Measurements from ENCODE around the gene PBX3. TPM values are rescaled to one million over a fixed set of nuclear protein-coding genes. Genes with fewer than 3 reads are reported as not detected.

Gene PBX3
- total and polyA plus RNA-seq, 9 donors = 52.6 to 199 (median 119) TPM

- no peak for DNase-seq
- Histone ChIP-seq H3K36me3 (no peaks in the 10 kb centered on the region), H3K9me3 (no peaks in the 10 kb centered on the region), H3K4me3 (no peak overlapping the region), H3K27me3 (no peaks in the 10 kb centered on the region), H3K27ac (no peak overlapping the region), H3K4me1 (ENCODE audit: insufficient read depth) (no peaks in the 10 kb centered on the region)
- TF ChIP-seq CTCF (IDR thresholded peaks at IDR 0.05) (no peak), POLR2A (IDR thresholded peaks at IDR 0.05) (no peak), EP300 (IDR thresholded peaks at IDR 0.05) (no peak)
- intact Hi-C loops (cut with DNase I) = no loop called here
- 94 to 96% (median 95%) methylated on average over 4 of the region's 4 CpGs for WGBS, 3 donors
Measured at GRCh38 chr9:125950880-125951471, 203.8 kb downstream of the PBX3 start.

GRCh38 chr9:125953314-125954019, 206.3 kb downstream of the PBX3 start:
- no peak for TF ChIP-seq EP300 (IDR thresholded peaks at IDR 0.05)
- no peak for TF ChIP-seq POLR2A (IDR thresholded peaks at IDR 0.05)
- TF ChIP-seq CTCF (IDR thresholded peaks at IDR 0.05) = no peak
- WGBS, 3 donors = 94 to 95% (median 95%) methylated on average over 12 of the region's 12 CpGs

GRCh38 chr9:125956102-125956501, 208.9 kb downstream of the PBX3 start:
- TF ChIP-seq CTCF (IDR thresholded peaks at IDR 0.05) (no peak), EP300 (IDR thresholded peaks at IDR 0.05) (no peak), POLR2A (IDR thresholded peaks at IDR 0.05) (no peak)
- no peak for DNase-seq
- H3K4me1 ChIP-seq (ENCODE audit: insufficient read depth) = no peaks in the 10 kb centered on the region
- H3K27ac ChIP-seq = no peak overlapping the region
- no peak overlapping the region for H3K4me3 ChIP-seq
- WGBS, 3 donors = 94 to 97% (median 96%) methylated on average over 5 of the region's 5 CpGs
- H3K9me3 ChIP-seq = no peaks in the 10 kb centered on the region
- no peaks in the 10 kb centered on the region for H3K27me3 ChIP-seq
- intact Hi-C loops (cut with DNase I) = no loop called here
- H3K36me3 ChIP-seq = no peaks in the 10 kb centered on the region

More at GRCh38 chr9:125953314-125954019, 206.3 kb downstream of the PBX3 start:
- H3K27me3 ChIP-seq = no peaks in the 10 kb centered on the region
- no peaks in the 10 kb centered on the region for H3K4me1 ChIP-seq (ENCODE audit: insufficient read depth)
- H3K9me3 ChIP-seq = no peaks in the 10 kb centered on the region
- intact Hi-C loops (cut with DNase I) = no loop called here
- H3K36me3 ChIP-seq = no peaks in the 10 kb centered on the region
- H3K4me3 ChIP-seq = no peak overlapping the region
- DNase-seq = no peak
- no peak overlapping the region for H3K27ac ChIP-seq

- H3K27me3 ChIP-seq = no peaks in the 10 kb centered on the region
- no peaks in the 10 kb centered on the region for H3K36me3 ChIP-seq
- H3K27ac ChIP-seq = no peak overlapping the region
- no peaks in the 10 kb centered on the region for H3K4me1 ChIP-seq (ENCODE audit: insufficient read depth)
- no peaks in the 10 kb centered on the region for H3K9me3 ChIP-seq
- 97 to 99% (median 98%) methylated on average over 3 of the region's 3 CpGs for WGBS, 3 donors
- TF ChIP-seq CTCF (IDR thresholded peaks at IDR 0.05) (no peak), EP300 (IDR thresholded peaks at IDR 0.05) (no peak), POLR2A (IDR thresholded peaks at IDR 0.05) (no peak)
- intact Hi-C loops (cut with DNase I) = no loop called here
- H3K4me3 ChIP-seq = no peak overlapping the region
- no peak for DNase-seq
Measured at GRCh38 chr9:125959315-125959714, 212.1 kb downstream of the PBX3 start.

Data from ovary (tissue), 9 donors.